GM20000 (cell line): Measurements from ENCODE around the gene ARRB1.

Source experiments
- DNase-seq: peaks from one replicate; pipeline ENCODE4 v3.0.0; 2012; ENCODE audit warnings: low spot score
- CTCF ChIP-seq: IDR thresholded peaks from 2 replicates; pipeline ENCODE4 v1.5.1; 2012; ENCODE audit warnings: mild to moderate bottlenecking, control low read depth; ENCODE audit errors: extremely low read depth, missing control alignments

Gene ARRB1

GRCh38 chr11:75298976-75299260 lies 52.5 kb downstream of the ARRB1 start:
- DNase-seq: no peak
- TF ChIP-seq CTCF: no peak

GRCh38 chr11:75298191-75298975 lies 53.1 kb downstream of the ARRB1 start:
- no peak for DNase-seq
- no peak for TF ChIP-seq CTCF

- no peak for TF ChIP-seq CTCF
Observed at GRCh38 chr11:75293903-75294302, 57.6 kb downstream of the ARRB1 start.

GRCh38 chr11:75292943-75293342 lies 58.5 kb downstream of the ARRB1 start:
- no peak for DNase-seq
- TF ChIP-seq CTCF: no peak

More at GRCh38 chr11:75293903-75294302, 57.6 kb downstream of the ARRB1 start:
- DNase-seq: no peak

GRCh38 chr11:75291741-75292140 lies 59.7 kb downstream of the ARRB1 start:
- no peak for TF ChIP-seq CTCF
- DNase-seq: no peak

GRCh38 chr11:75289919-75290318 lies 61.5 kb downstream of the ARRB1 start:
- DNase-seq: no peak
- no peak for TF ChIP-seq CTCF

GRCh38 chr11:75289511-75289760 lies 62.0 kb downstream of the ARRB1 start:
- TF ChIP-seq CTCF: no peak
- DNase-seq: no peak
